Measurements from ENCODE around the gene MUC5B.

GRCh38 chr11:1274501-1274900 lies 51.6 kb downstream of the MUC5B start:
- TF ChIP-seq GATA3 (IDR thresholded peaks at IDR 0.05; ENCODE audit: low read depth, low read length): no peak
- TF ChIP-seq GATA2 (IDR thresholded peaks at IDR 0.05; ENCODE audit: low read depth, low read length): no peak
